Breast epithelium (tissue), 4 donors: Measurements from ENCODE around the gene CPM. TPM values are rescaled to one million over a fixed set of nuclear protein-coding genes. Genes with fewer than 3 reads are reported as not detected.

Source experiments
- DNase-seq, 2 donors: peaks; one replicate each; pipeline ENCODE4 v3.0.0-alpha.2; 2019; ENCODE audit warnings: low spot score in 2 of 2
- H3K27ac ChIP-seq, 2 donors: fragments of 200-600 bp; sonication (generic) in 1 of 2; one replicate each; pipeline ENCODE4 v1.5.1; 2016 to 2019; ENCODE audit warnings: mild to moderate bottlenecking in 1 of 2
- H3K27me3 ChIP-seq, 2 donors: fragments of 200-600 bp; sonication (generic) in 1 of 2; one replicate each; pipeline versions ENCODE4 v1.5.1 to v1.6.0; 2017 to 2019; ENCODE audit warnings: control low read depth in 1 of 2, mild to moderate bottlenecking in 1 of 2
- H3K36me3 ChIP-seq: fragments of 200-600 bp; one replicate; pipeline ENCODE4 v1.5.1; 2019
- H3K4me1 ChIP-seq, 2 donors: fragments of 200-600 bp; sonication (generic); one replicate each; pipeline ENCODE4 v1.5.1; 2016 to 2019; ENCODE audit warnings: control low read depth in 1 of 2
- H3K4me3 ChIP-seq, 3 donors: fragments of 200-600 bp; sonication (generic); 1 replicate in 2 of 3; 2 replicates in 1 of 3; pipeline ENCODE4 v1.5.1; 2016 to 2019; ENCODE audit warnings: mild to moderate bottlenecking in 3 of 3, moderate library complexity in 2 of 3
- H3K9me3 ChIP-seq, 2 donors: fragments of 200-600 bp; sonication (generic) in 1 of 2; one replicate each; pipeline ENCODE4 v1.5.1; 2016 to 2019; ENCODE audit warnings: control low read depth in 1 of 2
- POLR2A ChIP-seq: fragments of 450-650 bp; IDR thresholded peaks from one replicate; pipeline ENCODE4 v1.6.1; 2016; ENCODE audit warnings: antibody characterized with exemption, mild to moderate bottlenecking, moderate library complexity
- POLR2AphosphoS5 ChIP-seq, 3 donors: sonication (generic); formaldehyde crosslinking; IDR thresholded peaks; one replicate each; pipeline ENCODE4 v1.6.1; 2017; ENCODE audit warnings: antibody characterized with exemption in 3 of 3
- intact Hi-C: fragments of 100-400 bp; cut with DNase I; formaldehyde crosslinking; loops from one replicate; pipeline ENCODE4 v1.15.1; 2023; ENCODE audit warnings: low total_unique reads
- total RNA-seq, 3 donors: library from RNA; depleted of rRNA; stranded (reverse); fragments of >200 nt; gene quantifications; one replicate each; pipeline ENCODE4 v1.1.0, GENCODE V29; 2016
- TF ChIP-seq, protein P1 (sequence below), 3 donors: fragments of 450-650 bp; IDR thresholded peaks; one replicate each; pipeline ENCODE4 v1.5.1; 2016 to 2017; ENCODE audit warnings: antibody characterized with exemption in 3 of 3, mild to moderate bottlenecking in 3 of 3, moderate library complexity in 3 of 3

CPM gene
- 1,000 to 10,000 TPM in 1 of 3 donors, 10 to 100 TPM in 2; 63.4 to 1,281 (median 78.3) TPM for total RNA-seq

DNA sequence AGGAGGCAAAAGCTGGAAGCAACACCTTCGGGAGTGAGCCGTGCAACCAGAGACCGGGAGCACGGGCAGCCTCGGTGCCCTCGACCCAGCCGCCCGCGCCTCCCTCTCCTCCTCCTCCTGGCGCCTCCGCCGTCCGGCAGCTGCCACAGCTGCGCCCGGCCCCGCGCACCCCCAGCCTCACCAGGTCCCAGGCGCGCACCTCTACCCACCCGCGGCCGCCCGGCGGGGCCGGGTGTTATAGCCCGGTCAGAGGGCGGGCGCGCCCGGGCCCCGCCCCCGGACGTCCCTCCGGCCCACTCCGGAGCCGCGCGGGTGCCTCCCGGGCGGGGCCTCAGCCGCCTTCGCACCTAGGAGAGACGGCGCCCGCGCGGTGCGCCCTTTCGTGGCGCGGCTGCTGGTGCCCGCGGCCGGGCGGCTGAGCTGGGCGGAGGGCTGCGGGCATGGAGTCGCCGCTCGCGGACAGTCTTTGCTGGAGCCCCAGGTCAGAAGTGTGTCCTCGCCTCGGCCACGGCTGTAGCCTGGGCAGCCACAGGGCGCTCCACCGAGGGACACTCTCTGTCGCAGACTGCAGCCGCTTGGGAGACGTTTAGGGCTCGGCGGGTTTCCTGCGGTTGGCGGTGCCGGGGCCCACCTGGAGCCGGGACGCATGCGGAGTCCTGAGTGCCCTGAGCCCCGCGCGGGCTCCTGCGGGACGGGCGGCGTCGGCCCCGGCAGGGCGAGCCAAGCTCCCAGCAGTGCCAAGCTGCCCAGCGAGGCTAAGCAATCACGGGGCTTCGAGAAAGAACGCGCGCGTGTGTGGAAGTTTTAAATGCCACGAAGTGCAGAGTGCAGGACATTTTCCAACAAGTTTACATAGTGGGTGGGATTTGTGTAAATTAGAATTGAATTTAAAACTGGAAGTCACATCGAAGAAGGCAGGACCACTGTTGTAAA, at the start of gene CPM:
Gene CPM, minus strand, starts transcription at position 211 of the 933 bp plus-strand sequence. CDS start 334 bp downstream, outside the sequence.
- TF ChIP-seq POLR2AphosphoS5 (IDR thresholded peaks at IDR 0.05), result peak in 1 of 3 donors; percentile 15
- TF ChIP-seq, protein P1, sequence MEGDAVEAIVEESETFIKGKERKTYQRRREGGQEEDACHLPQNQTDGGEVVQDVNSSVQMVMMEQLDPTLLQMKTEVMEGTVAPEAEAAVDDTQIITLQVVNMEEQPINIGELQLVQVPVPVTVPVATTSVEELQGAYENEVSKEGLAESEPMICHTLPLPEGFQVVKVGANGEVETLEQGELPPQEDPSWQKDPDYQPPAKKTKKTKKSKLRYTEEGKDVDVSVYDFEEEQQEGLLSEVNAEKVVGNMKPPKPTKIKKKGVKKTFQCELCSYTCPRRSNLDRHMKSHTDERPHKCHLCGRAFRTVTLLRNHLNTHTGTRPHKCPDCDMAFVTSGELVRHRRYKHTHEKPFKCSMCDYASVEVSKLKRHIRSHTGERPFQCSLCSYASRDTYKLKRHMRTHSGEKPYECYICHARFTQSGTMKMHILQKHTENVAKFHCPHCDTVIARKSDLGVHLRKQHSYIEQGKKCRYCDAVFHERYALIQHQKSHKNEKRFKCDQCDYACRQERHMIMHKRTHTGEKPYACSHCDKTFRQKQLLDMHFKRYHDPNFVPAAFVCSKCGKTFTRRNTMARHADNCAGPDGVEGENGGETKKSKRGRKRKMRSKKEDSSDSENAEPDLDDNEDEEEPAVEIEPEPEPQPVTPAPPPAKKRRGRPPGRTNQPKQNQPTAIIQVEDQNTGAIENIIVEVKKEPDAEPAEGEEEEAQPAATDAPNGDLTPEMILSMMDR (IDR thresholded peaks at IDR 0.05), result no peak
- TF ChIP-seq POLR2A, result no peak
- intact Hi-C loops, result no loop called here
- peak; percentile 33 to 58 for DNase-seq

DNA sequence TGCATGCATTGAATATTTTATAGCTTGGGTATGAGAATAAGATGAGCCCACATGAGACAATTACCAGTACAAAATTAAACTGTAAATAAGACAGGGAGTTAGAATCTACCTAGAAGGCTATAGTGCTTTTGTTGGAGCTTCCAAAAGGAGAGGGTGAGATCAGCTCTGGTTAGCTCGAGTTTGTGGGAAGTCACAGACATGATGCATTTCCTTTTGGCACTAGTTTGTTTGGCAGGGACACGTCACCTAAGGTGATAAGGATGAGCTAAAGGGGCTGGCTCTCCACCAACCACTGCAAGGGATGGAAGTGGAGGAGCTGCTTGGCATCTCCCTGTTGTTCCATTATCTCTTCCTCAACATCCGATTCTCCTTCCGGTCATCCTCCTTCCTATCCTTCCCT, 48.5 kb upstream of the CPM start:
- H3K4me1 ChIP-seq, result no peaks in the 10 kb centered on the region
- no peak for DNase-seq
- H3K36me3 ChIP-seq, result no peaks in the 10 kb centered on the region
- TF ChIP-seq POLR2AphosphoS5 (IDR thresholded peaks at IDR 0.05), result no peak
- TF ChIP-seq, protein P1 (IDR thresholded peaks at IDR 0.05), result no peak
- TF ChIP-seq POLR2A, result no peak
- H3K27ac ChIP-seq, result no peak overlapping the region
- H3K27me3 ChIP-seq, result no peaks in the 10 kb centered on the region
- peaks cover 0 to 10% of the 10 kb centered on the region in 2 donors for H3K9me3 ChIP-seq
- intact Hi-C loops, result no loop called here
- H3K4me3 ChIP-seq, result no peak overlapping the region

More for the DNA sequence above, at the start of gene CPM:
- H3K27me3 ChIP-seq, result no peaks in the 10 kb centered on the region
- H3K4me1 ChIP-seq, result no peaks in the 10 kb centered on the region
- H3K4me3 ChIP-seq, result peak within 1 kb of the TSS; percentile 66 to 82 (median 72)
- no peaks in the 10 kb centered on the region for H3K9me3 ChIP-seq
- no peaks in the 10 kb centered on the region for H3K36me3 ChIP-seq
- H3K27ac ChIP-seq, result peak within 1 kb of the TSS in 1 of 2 donors; percentile 33

DNA sequence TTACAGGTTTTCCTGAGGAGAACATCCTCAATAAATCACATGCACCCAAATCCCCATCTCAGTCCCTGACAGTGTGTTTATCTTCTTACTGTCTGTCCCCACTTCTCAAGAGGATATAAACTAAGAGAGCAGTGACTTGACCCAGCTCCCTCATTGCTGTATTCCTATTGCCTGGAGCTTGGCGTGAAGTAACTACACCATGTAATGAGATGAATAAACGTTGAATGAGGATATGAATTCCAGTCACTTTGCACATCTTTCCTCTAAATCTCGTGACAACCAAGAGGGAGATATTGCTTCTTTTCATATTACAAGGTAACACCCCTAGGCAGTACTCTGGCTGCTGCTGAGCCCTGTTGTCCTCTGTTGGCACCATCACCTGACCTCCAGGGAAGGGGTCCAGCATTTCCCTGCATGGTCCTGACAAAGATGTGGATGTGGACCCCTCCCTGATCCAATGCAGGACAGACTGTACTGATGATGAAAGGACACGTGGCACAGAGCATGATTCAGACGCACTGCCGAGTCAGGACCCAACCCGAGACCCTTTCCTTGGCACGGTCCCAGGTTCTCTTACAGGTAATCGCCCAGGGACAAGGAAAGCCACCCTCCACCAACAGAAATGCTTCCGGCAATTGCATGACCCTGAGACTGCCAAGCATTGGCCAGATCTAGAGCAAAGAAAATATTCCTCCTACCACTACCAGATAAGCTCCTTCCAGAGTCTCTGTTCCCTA, 47.7 kb upstream of the CPM start:
- Histone ChIP-seq H3K36me3 (no peaks in the 10 kb centered on the region), H3K27ac (no peak overlapping the region), H3K4me3 (no peak overlapping the region), H3K27me3 (no peaks in the 10 kb centered on the region), H3K4me1 (no peaks in the 10 kb centered on the region), H3K9me3 (peaks cover 0 to 10% of the 10 kb centered on the region in 2 donors)
- no peak for DNase-seq
- intact Hi-C loops, result no loop called here
- TF ChIP-seq POLR2A (no peak), POLR2AphosphoS5 (IDR thresholded peaks at IDR 0.05) (no peak)
- TF ChIP-seq, protein P1 (IDR thresholded peaks at IDR 0.05), result no peak

DNA sequence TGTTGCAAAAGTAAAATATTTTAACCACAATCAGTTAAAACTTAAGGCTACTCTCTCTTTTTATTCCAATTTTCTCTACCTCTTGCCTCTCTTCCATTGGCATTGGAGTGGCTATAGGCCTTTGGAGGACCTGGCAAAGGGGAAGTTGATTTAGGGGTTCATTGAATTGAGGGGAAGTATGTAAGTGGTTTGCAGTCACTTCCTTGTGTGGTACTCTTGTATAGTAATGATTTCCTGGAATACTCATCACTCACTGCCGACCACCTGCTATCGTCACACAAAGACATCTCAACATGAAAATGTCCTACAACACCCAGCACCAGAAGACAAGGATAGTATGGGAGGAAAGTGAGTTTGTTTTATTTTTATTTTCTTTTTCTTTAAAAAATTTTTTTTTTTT, 45.7 kb upstream of the CPM start:
- no peak overlapping the region for H3K4me3 ChIP-seq
- H3K36me3 ChIP-seq, result no peaks in the 10 kb centered on the region
- DNase-seq, result no peak
- TF ChIP-seq POLR2AphosphoS5 (IDR thresholded peaks at IDR 0.05) (no peak), POLR2A (no peak)
- no peaks in the 10 kb centered on the region for H3K27me3 ChIP-seq
- no peak overlapping the region for H3K27ac ChIP-seq
- intact Hi-C loops, result no loop called here
- no peaks in the 10 kb centered on the region for H3K4me1 ChIP-seq
- peaks cover 0 to 10% of the 10 kb centered on the region in 2 donors for H3K9me3 ChIP-seq

DNA sequence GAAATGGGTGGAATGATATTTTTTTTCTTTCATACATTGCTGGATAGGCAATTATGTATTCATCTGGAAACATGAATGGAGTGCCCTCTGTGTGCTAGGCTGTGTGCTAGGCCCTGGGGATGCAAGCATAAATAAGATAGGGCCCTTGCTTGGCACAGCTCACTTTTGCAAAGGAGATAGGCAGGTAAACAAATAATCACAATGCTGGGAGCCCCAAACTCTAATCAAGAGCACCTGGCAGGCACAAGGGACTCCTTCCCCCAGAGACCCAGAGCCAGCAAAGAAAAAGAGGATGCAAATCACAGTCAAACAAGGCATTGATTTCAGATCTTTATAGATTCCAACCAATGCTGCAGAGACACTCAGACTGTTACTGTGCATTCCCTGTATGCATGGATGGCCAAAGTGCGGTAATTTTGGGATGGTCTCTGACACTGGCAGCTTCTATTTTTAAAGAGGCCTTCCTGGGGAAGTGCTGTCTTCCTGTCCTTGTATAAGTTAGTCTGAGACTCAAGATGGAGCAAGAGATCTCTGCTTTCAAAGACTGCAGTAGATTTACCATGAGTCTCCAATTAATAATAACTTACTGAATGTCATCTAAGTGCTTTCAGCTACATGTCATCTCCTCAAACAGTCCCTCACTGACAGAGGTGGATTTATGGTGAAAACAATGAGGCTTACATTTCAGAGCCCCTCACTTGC, 45.1 kb upstream of the CPM start:
- peaks cover 0 to 7% of the 10 kb centered on the region in 2 donors for H3K9me3 ChIP-seq
- no peaks in the 10 kb centered on the region for H3K36me3 ChIP-seq
- DNase-seq, result no peak
- TF ChIP-seq, protein P1 (IDR thresholded peaks at IDR 0.05), result no peak
- intact Hi-C loops, result no loop called here
- no peak overlapping the region for H3K27ac ChIP-seq
- no peaks in the 10 kb centered on the region for H3K27me3 ChIP-seq
- no peaks in the 10 kb centered on the region for H3K4me1 ChIP-seq
- no peak overlapping the region for H3K4me3 ChIP-seq
